ENCODE data around the gene ZNF292. TPM values are rescaled to one million over a fixed set of nuclear protein-coding genes. Genes with fewer than 3 reads are reported as not detected.
"Not testable (repeated sequence)": the region's sequence is repeated elsewhere in the genome, so short reads cannot be mapped to it uniquely, and the experiment has no call there.

ZNF292 gene
- total RNA-seq, 1 experiment from 2014 or later: 32.2 TPM

GRCh38 chr6:87127737-87128136 is 27.6 kb upstream of the ZNF292 start:
- Mint-ChIP-seq H3K27ac (ENCODE audit: unreplicated experiment) (no peak overlapping the region), H3K36me3 (ENCODE audit: insufficient read depth, unreplicated experiment) (no peaks in the 10 kb centered on the region)
- CTCF ChIA-PET: no interaction called here

GRCh38 chr6:87136963-87137362 is 18.4 kb upstream of the ZNF292 start:
- Mint-ChIP-seq H3K27ac (ENCODE audit: unreplicated experiment) (no peak overlapping the region), H3K4me3 (ENCODE audit: unreplicated experiment) (no peak overlapping the region), H3K27me3 (ENCODE audit: insufficient read depth, unreplicated experiment) (peaks cover 5% of the 10 kb centered on the region), H3K4me1 (ENCODE audit: low read depth, unreplicated experiment) (no peaks in the 10 kb centered on the region), H3K9me3 (ENCODE audit: unreplicated experiment) (no peaks in the 10 kb centered on the region), H3K36me3 (ENCODE audit: insufficient read depth, unreplicated experiment) (no peaks in the 10 kb centered on the region)
- H3K27me3 ChIP-seq (replicated peaks; ENCODE audit: control insufficient read depth, insufficient read depth, low read length): no peaks in the 10 kb centered on the region
- H3K36me3 ChIP-seq (ENCODE audit: control insufficient read depth, insufficient read depth, low read length): no peaks in the 10 kb centered on the region
- intact Hi-C loops (cut with micrococcal nuclease; ENCODE audit: unreplicated experiment): loop anchor here (5.0 kb wide), 1 partner anchor 140 kb away; no protein-coding TSS in a partner anchor
- ChIA-PET POLR2A (no interaction called here), CTCF (no interaction called here)
- H3K4me3 ChIP-seq (ENCODE audit: low read depth, low read length): no peak overlapping the region
- H3K9me3 ChIP-seq: peaks cover 2% of the 10 kb centered on the region; the same call in 1 of the 2 replicates
- TF ChIP-seq CTCF (IDR thresholded peaks at IDR 0.05; ENCODE audit: insufficient read depth in 1 of 2, low read depth in 1 of 2, low read length in 1 of 2, severe bottlenecking in 1 of 2, unreplicated experiment in 1 of 2): no peak
- no peak for DNase-seq
- no TSS peak for BruUV-seq (replicated peaks)
- H3K4me1 ChIP-seq: no peaks in the 10 kb centered on the region

More at GRCh38 chr6:87127737-87128136, 27.6 kb upstream of the ZNF292 start:
- Mint-ChIP-seq H3K9me3 (ENCODE audit: unreplicated experiment) (no peaks in the 10 kb centered on the region), H3K4me1 (ENCODE audit: low read depth, unreplicated experiment) (no peaks in the 10 kb centered on the region), H3K27me3 (ENCODE audit: insufficient read depth, unreplicated experiment) (no peaks in the 10 kb centered on the region), H3K4me3 (ENCODE audit: unreplicated experiment) (no peak overlapping the region)
- BruUV-seq (replicated peaks): no TSS peak
- POLR2A ChIA-PET: no interaction called here
- intact Hi-C loops (cut with micrococcal nuclease; ENCODE audit: unreplicated experiment): no loop called here
- H3K4me1 ChIP-seq: no peaks in the 10 kb centered on the region
- no peak overlapping the region for H3K4me3 ChIP-seq (ENCODE audit: low read depth, low read length)
- H3K9me3 ChIP-seq: no peaks in the 10 kb centered on the region
- TF ChIP-seq CTCF (IDR thresholded peaks at IDR 0.05; ENCODE audit: insufficient read depth in 1 of 2, low read depth in 1 of 2, low read length in 1 of 2, severe bottlenecking in 1 of 2, unreplicated experiment in 1 of 2): no peak
- H3K36me3 ChIP-seq (ENCODE audit: control insufficient read depth, insufficient read depth, low read length): no peaks in the 10 kb centered on the region
- no peaks in the 10 kb centered on the region for H3K27me3 ChIP-seq (replicated peaks; ENCODE audit: control insufficient read depth, insufficient read depth, low read length)
- DNase-seq: no peak

GRCh38 chr6:87139236-87139635 is 16.1 kb upstream of the ZNF292 start:
- Mint-ChIP-seq H3K9me3 (ENCODE audit: unreplicated experiment) (no peaks in the 10 kb centered on the region), H3K27ac (ENCODE audit: unreplicated experiment) (no peak overlapping the region), H3K27me3 (ENCODE audit: insufficient read depth, unreplicated experiment) (peaks cover 13% of the 10 kb centered on the region), H3K36me3 (ENCODE audit: insufficient read depth, unreplicated experiment) (no peaks in the 10 kb centered on the region), H3K4me1 (ENCODE audit: low read depth, unreplicated experiment) (no peaks in the 10 kb centered on the region), H3K4me3 (ENCODE audit: unreplicated experiment) (no peak overlapping the region)
- Histone ChIP-seq H3K9me3 (peaks cover 2% of the 10 kb centered on the region; the same call in 1 of the 2 replicates), H3K4me3 (ENCODE audit: low read depth, low read length) (no peak overlapping the region), H3K27me3 (replicated peaks; ENCODE audit: control insufficient read depth, insufficient read depth, low read length) (no peaks in the 10 kb centered on the region), H3K4me1 (no peaks in the 10 kb centered on the region), H3K36me3 (ENCODE audit: control insufficient read depth, insufficient read depth, low read length) (no peaks in the 10 kb centered on the region)
- ChIA-PET POLR2A (no interaction called here), CTCF (interaction anchor here (0.6 to 1.3 kb wide), 6 partner anchors 32 to 254 kb away, joined by 3 to 8 read pairs (median 4); no protein-coding TSS in a partner anchor)
- intact Hi-C loops (cut with micrococcal nuclease; ENCODE audit: unreplicated experiment): loop anchor here (1.0 to 5.0 kb wide), 4 partner anchors 72 to 252 kb away; no protein-coding TSS in a partner anchor
- TF ChIP-seq CTCF (IDR thresholded peaks at IDR 0.05; ENCODE audit: insufficient read depth in 1 of 2, low read depth in 1 of 2, low read length in 1 of 2, severe bottlenecking in 1 of 2, unreplicated experiment in 1 of 2): peak; percentile 61 to 71
- peak in 1 of 2 experiments; percentile 60 for DNase-seq
- no TSS peak for BruUV-seq (replicated peaks)

GRCh38 chr6:87139927-87140326 is 15.4 kb upstream of the ZNF292 start:
- POLR2A ChIA-PET; H3K27ac Mint-ChIP-seq (ENCODE audit: unreplicated experiment); DNase-seq; H3K4me1 Mint-ChIP-seq (ENCODE audit: low read depth, unreplicated experiment); H3K9me3 Mint-ChIP-seq (ENCODE audit: unreplicated experiment); H3K4me1 ChIP-seq; H3K36me3 ChIP-seq (ENCODE audit: control insufficient read depth, insufficient read depth, low read length); H3K4me3 Mint-ChIP-seq (ENCODE audit: unreplicated experiment); H3K9me3 ChIP-seq; BruUV-seq (replicated peaks); H3K36me3 Mint-ChIP-seq (ENCODE audit: insufficient read depth, unreplicated experiment); H3K4me3 ChIP-seq (ENCODE audit: low read depth, low read length); H3K27me3 ChIP-seq (replicated peaks; ENCODE audit: control insufficient read depth, insufficient read depth, low read length): not testable (repeated sequence)
- CTCF ChIA-PET: interaction anchor here (1.1 to 1.3 kb wide), 3 partner anchors 73 to 253 kb away, joined by 3 to 8 read pairs (median 5); no protein-coding TSS in a partner anchor
- H3K27me3 Mint-ChIP-seq (ENCODE audit: insufficient read depth, unreplicated experiment): peaks cover 13% of the 10 kb centered on the region
- intact Hi-C loops (cut with micrococcal nuclease; ENCODE audit: unreplicated experiment): loop anchor here (1.0 to 5.0 kb wide), 4 partner anchors 73 to 251 kb away; no protein-coding TSS in a partner anchor
